Chondrocyte (in vitro differentiated cells): Measurements from ENCODE around the gene RAB37. TPM values are rescaled to one million over a fixed set of nuclear protein-coding genes. Genes with fewer than 3 reads are reported as not detected.

ENCODE experiments used
- DNase-seq: peaks from one replicate; pipeline ENCODE4 v3.0.0; 2021; ENCODE audit warnings: mixed read lengths, low spot score
- H3K27ac Mint-ChIP-seq: one replicate; pipeline ENCODE4 v1.8.0; 2021; ENCODE audit warnings: mild to moderate bottlenecking, moderate library complexity, mixed read lengths; ENCODE audit not compliant: unreplicated experiment
- H3K27me3 Mint-ChIP-seq: 2 replicates; pipeline ENCODE4 v1.8.0; 2021; ENCODE audit warnings: low read depth, mixed read lengths
- H3K36me3 Mint-ChIP-seq: 2 replicates; pipeline ENCODE4 v1.8.0; 2021; ENCODE audit warnings: low read depth, mixed read lengths
- H3K4me1 Mint-ChIP-seq: 2 replicates; pipeline ENCODE4 v1.8.0; 2021; ENCODE audit warnings: low read depth, mild to moderate bottlenecking, mixed read lengths
- H3K4me3 Mint-ChIP-seq: one replicate; pipeline ENCODE4 v1.8.0; 2021; ENCODE audit warnings: mild to moderate bottlenecking, moderate library complexity, mixed read lengths; ENCODE audit not compliant: unreplicated experiment
- H3K9me3 Mint-ChIP-seq: 2 replicates; pipeline ENCODE4 v1.8.0; 2021; ENCODE audit warnings: low read depth, mixed read lengths
- total RNA-seq: library from RNA; stranded (reverse); gene quantifications from 3 replicates; pipeline ENCODE4 v1.2.1, GENCODE V29; 2021
- TF ChIP-seq, protein P1 (sequence below): fragments of 200-600 bp; sonication (generic); IDR thresholded peaks from 2 replicates; pipeline ENCODE4 v1.5.0; 2021; ENCODE audit warnings: antibody characterized with exemption, mild to moderate bottlenecking, moderate library complexity

Gene RAB37
- total RNA-seq, 1 donor from 2014 or later = 0.15 TPM

GRCh38 chr17:74730491-74731346, 6.3 kb upstream of the RAB37 start:
- no peak for DNase-seq
- Mint-ChIP-seq H3K27ac (no peak overlapping the region), H3K36me3 (no peaks in the 10 kb centered on the region), H3K4me1 (no peaks in the 10 kb centered on the region), H3K27me3 (peaks cover 8% of the 10 kb centered on the region), H3K9me3 (no peaks in the 10 kb centered on the region), H3K4me3 (no peak overlapping the region)
- TF ChIP-seq, protein P1, sequence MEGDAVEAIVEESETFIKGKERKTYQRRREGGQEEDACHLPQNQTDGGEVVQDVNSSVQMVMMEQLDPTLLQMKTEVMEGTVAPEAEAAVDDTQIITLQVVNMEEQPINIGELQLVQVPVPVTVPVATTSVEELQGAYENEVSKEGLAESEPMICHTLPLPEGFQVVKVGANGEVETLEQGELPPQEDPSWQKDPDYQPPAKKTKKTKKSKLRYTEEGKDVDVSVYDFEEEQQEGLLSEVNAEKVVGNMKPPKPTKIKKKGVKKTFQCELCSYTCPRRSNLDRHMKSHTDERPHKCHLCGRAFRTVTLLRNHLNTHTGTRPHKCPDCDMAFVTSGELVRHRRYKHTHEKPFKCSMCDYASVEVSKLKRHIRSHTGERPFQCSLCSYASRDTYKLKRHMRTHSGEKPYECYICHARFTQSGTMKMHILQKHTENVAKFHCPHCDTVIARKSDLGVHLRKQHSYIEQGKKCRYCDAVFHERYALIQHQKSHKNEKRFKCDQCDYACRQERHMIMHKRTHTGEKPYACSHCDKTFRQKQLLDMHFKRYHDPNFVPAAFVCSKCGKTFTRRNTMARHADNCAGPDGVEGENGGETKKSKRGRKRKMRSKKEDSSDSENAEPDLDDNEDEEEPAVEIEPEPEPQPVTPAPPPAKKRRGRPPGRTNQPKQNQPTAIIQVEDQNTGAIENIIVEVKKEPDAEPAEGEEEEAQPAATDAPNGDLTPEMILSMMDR = no peak

GRCh38 chr17:74731347-74731605, 5.8 kb upstream of the RAB37 start:
- TF ChIP-seq, protein P1 = no peak
- Mint-ChIP-seq H3K27me3 (peaks cover 13% of the 10 kb centered on the region), H3K4me3 (no peak overlapping the region), H3K4me1 (no peaks in the 10 kb centered on the region), H3K27ac (no peak overlapping the region), H3K36me3 (no peaks in the 10 kb centered on the region), H3K9me3 (no peaks in the 10 kb centered on the region)
- no peak for DNase-seq

GRCh38 chr17:74732042-74732867, 4.8 kb upstream of the RAB37 start:
- TF ChIP-seq, protein P1 = no peak
- H3K4me3 Mint-ChIP-seq = no peak overlapping the region
- no peaks in the 10 kb centered on the region for H3K9me3 Mint-ChIP-seq
- no peaks in the 10 kb centered on the region for H3K36me3 Mint-ChIP-seq
- peaks cover 3% of the 10 kb centered on the region for H3K4me1 Mint-ChIP-seq
- peaks cover 17% of the 10 kb centered on the region for H3K27me3 Mint-ChIP-seq
- H3K27ac Mint-ChIP-seq = no peak overlapping the region
- DNase-seq = no peak

DNA sequence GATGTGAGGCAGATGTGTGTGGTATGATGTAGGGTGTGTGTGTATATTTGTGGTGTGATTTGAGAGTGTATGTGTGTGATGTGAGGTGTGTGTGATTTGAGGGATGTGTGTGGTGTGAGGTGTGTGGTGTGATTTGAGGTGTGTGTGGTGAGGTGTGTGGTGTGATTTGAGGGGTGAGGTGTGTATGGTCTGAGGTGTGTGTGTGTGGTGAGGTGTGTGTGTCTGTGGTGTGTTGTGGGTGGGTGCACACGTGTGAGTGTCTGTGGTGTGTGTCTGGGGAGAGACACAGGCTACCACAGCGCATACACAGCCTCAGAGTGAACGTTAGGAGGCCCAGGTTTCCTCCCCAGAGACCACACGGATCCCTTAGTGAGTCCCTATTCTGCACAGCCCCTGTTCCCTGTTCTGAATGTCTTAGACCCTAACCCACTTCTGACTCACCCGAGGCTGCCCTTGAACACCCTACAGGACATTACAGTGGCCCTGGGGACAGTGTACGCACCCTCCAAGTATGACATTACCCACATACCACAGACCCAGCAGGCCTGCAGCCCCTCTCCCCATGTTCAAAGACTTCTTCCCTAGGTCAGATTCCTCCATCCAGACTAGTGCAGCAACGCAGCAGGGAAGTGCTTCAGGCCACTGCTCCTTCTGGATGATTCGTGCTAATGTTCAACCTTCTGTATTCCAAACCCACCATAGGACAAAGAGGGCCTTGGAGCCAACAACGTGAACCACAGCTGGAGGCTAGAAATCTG, 3.5 kb upstream of the RAB37 start:
- Mint-ChIP-seq H3K36me3 (no peaks in the 10 kb centered on the region), H3K27me3 (peaks cover 25% of the 10 kb centered on the region), H3K9me3 (no peaks in the 10 kb centered on the region)

More for the DNA sequence above, 3.5 kb upstream of the RAB37 start:
- no peak for DNase-seq
- peaks cover 12% of the 10 kb centered on the region for H3K4me1 Mint-ChIP-seq
- no peak overlapping the region for H3K27ac Mint-ChIP-seq
- TF ChIP-seq, protein P1 = no peak
- H3K4me3 Mint-ChIP-seq = no peak overlapping the region
